ENCODE measurements around the gene FRS2.

DNA sequence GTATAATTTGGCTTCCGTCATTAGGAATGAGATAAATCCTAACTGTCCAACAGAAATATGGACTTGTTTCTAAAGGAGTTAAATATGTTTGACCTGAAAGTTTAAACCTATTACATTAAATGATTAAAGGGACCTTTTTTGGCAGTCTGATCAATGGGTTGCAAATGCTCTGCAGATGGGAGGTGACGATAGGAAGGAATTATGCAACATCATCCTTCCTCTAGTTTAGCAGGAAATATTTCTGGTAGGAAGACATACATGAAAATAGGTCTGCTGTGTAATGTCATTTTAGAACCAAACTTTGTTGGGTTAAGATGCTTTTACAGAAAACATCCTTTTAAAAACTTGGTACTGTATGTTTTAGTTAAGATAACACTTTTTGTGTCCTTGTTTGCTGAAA lies 137.9 kb downstream of the FRS2 start:
- TF ChIP-seq POLR2A (IDR thresholded peaks at IDR 0.05; ENCODE audit: low read depth) = no peak
- no peak for TF ChIP-seq EP300 (IDR thresholded peaks at IDR 0.05)
- TF ChIP-seq POLR2AphosphoS5 (IDR thresholded peaks at IDR 0.05) = no peak
- TF ChIP-seq CTCF (IDR thresholded peaks at IDR 0.05) = no peak
